A549 (cell line): ENCODE measurements around the gene CNKSR2. TPM values are rescaled to one million over a fixed set of nuclear protein-coding genes. Genes with fewer than 3 reads are reported as not detected.
A peak's percentile ranks its signal among the peaks of the same experiment; 100 is the strongest.

ENCODE experiments used
- ATAC-seq, 2 experiments: fragments of 200-7000 bp in 1 of 2; fragments of >200 bp in 1 of 2; cut with Nextera tagmentation in 1 of 2; cut with Tn5 transposase in 1 of 2; 3 replicates each; pipeline versions ENCODE4 v1.8.0 to v1.9.1; 2018 to 2020; ENCODE audit warnings: mild to moderate bottlenecking in 1 of 2, moderate library complexity in 1 of 2
- CTCF ChIA-PET: fragments of 300-600 bp; sonication (Branson Sonifier 250); formaldehyde crosslinking; extraction: SDS; loops from one replicate; lab custom pipeline; 2021; ENCODE audit warnings: antibody characterized with exemption, inconsistent platforms; lab: Yijun Ruan, JAX
- POLR2A ChIA-PET: fragments of 350-600 bp; formaldehyde crosslinking; extraction: SDS; loops from one replicate; lab custom pipeline; 2021; ENCODE audit warnings: antibody characterized with exemption, inconsistent platforms; lab: Yijun Ruan, JAX
- DNase-seq, 2 experiments: peaks; one replicate each; pipeline versions ENCODE4 v3.0.0 to v3.0.0-alpha.2; 2011 to 2016; ENCODE audit warnings: low read depth in 1 of 2, low spot score in 1 of 2
- FAIRE-seq: peaks from 2 replicates; lab custom pipeline; 2011; peaks lifted over from hg19 to GRCh38; lab: Jason Lieb, UNC
- H3K27ac ChIP-seq, 2 experiments: fragments of >200 bp; sonication (Bioruptor Twin); formaldehyde crosslinking; 3 replicates each; pipeline ENCODE4 v1.5.1; 2016 to 2017
- H3K4me1 ChIP-seq: fragments of >200 bp; sonication (Bioruptor Twin); formaldehyde crosslinking; 3 replicates; pipeline ENCODE4 v1.6.1; 2016
- H3K4me2 ChIP-seq: fragments of >200 bp; sonication (Bioruptor Twin); formaldehyde crosslinking; 3 replicates; pipeline ENCODE4 v1.6.1; 2016
- H3K4me3 ChIP-seq: fragments of >200 bp; sonication (Bioruptor Twin); formaldehyde crosslinking; 3 replicates; pipeline ENCODE4 v1.5.1; 2016
- H3K9me3 ChIP-seq: fragments of >200 bp; sonication (Bioruptor Twin); formaldehyde crosslinking; 3 replicates; pipeline ENCODE4 v1.6.1; 2016
- CBX8 ChIP-seq: fragments of 200-600 bp; sonication (generic); IDR thresholded peaks from 2 replicates; pipeline ENCODE4 v1.6.1; 2016
- CEBPB ChIP-seq, 2 experiments: fragments of >200 bp in 1 of 2; sonication (Bioruptor Twin) in 1 of 2; formaldehyde crosslinking in 1 of 2; IDR thresholded peaks; 2 replicates each; pipeline ENCODE4 v1.6.1; 2012 to 2016
- CHD2 ChIP-seq: fragments of 150-350 bp; IDR thresholded peaks from 2 replicates; pipeline ENCODE4 v1.6.1; 2014; ENCODE audit warnings: low read length; ENCODE audit not compliant: partially characterized antibody
- EHF ChIP-seq: fragments of 250-450 bp; sonication (Bioruptor Pico); IDR thresholded peaks from 2 replicates; pipeline ENCODE4 v1.5.0; 2020; ENCODE audit warnings: mild to moderate bottlenecking
- EHMT2 ChIP-seq: fragments of 200-600 bp; sonication (generic); IDR thresholded peaks from 2 replicates; pipeline ENCODE4 v1.6.1; 2016; ENCODE audit warnings: antibody characterized with exemption, low read depth, mild to moderate bottlenecking, moderate library complexity
- ESRRA ChIP-seq: fragments of 150-350 bp; IDR thresholded peaks from 2 replicates; pipeline ENCODE4 v1.6.1; 2014; ENCODE audit warnings: mild to moderate bottlenecking, low read length, borderline replicate concordance
- FOSL2 ChIP-seq, 2 experiments: fragments of 450-650 bp in 1 of 2; fragments of >200 bp in 1 of 2; sonication (Bioruptor Twin) in 1 of 2; formaldehyde crosslinking; IDR thresholded peaks; 2 replicates each; pipeline versions ENCODE4 v1.5.0 to v1.6.1; 2016 to 2020; ENCODE audit warnings: mild to moderate bottlenecking in 1 of 2, moderate library complexity in 1 of 2
- FOXS1 ChIP-seq: fragments of 250-450 bp; sonication (Bioruptor Pico); IDR thresholded peaks from 2 replicates; pipeline ENCODE4 v1.5.0; 2020; ENCODE audit warnings: mild to moderate bottlenecking, moderate library complexity
- GATA3 ChIP-seq: IDR thresholded peaks from 2 replicates; pipeline ENCODE4 v1.6.1; 2012; ENCODE audit warnings: borderline replicate concordance
- HDAC2 ChIP-seq: fragments of 200-600 bp; sonication (generic); IDR thresholded peaks from 2 replicates; pipeline ENCODE4 v1.6.1; 2016
- HEYL ChIP-seq: fragments of 250-450 bp; sonication (Bioruptor Pico); IDR thresholded peaks from 2 replicates; pipeline ENCODE4 v1.8.0; 2021; ENCODE audit warnings: mild to moderate bottlenecking, moderate library complexity
- HOXB5 ChIP-seq: fragments of 250-450 bp; sonication (Bioruptor Pico); IDR thresholded peaks from 2 replicates; pipeline ENCODE4 v1.5.0; 2020; ENCODE audit warnings: mild to moderate bottlenecking, moderate library complexity
- JUN ChIP-seq, 2 experiments: fragments of >200 bp; sonication (Bioruptor Twin); formaldehyde crosslinking; IDR thresholded peaks; 2 replicates in 1 of 2; 3 replicates in 1 of 2; pipeline ENCODE4 v1.6.1; 2016 to 2017
- KDM5A ChIP-seq: fragments of 200-600 bp; sonication (generic); IDR thresholded peaks from 2 replicates; pipeline ENCODE4 v1.6.1; 2016; ENCODE audit warnings: antibody characterized with exemption, mild to moderate bottlenecking
- MAZ ChIP-seq: fragments of 150-350 bp; IDR thresholded peaks from 2 replicates; pipeline ENCODE4 v1.6.1; 2014; ENCODE audit warnings: antibody characterized with exemption, low read depth, low read length, borderline replicate concordance
- MYC ChIP-seq: IDR thresholded peaks from 2 replicates; pipeline ENCODE4 v1.6.1; 2012; ENCODE audit warnings: mild to moderate bottlenecking, inconsistent platforms, low read length, improper control_type of control experiment, borderline replicate concordance
- NFE2L2 ChIP-seq: fragments of 150-350 bp; conservative IDR thresholded peaks from 2 replicates; pipeline ENCODE4 v1.6.1; 2014; ENCODE audit warnings: low read length
- PHF8 ChIP-seq: fragments of 200-600 bp; sonication (generic); IDR thresholded peaks from 2 replicates; pipeline ENCODE4 v1.6.1; 2016; ENCODE audit warnings: low read depth, mild to moderate bottlenecking, antibody characterized with exemption, moderate library complexity, borderline replicate concordance
- RFX5 ChIP-seq: fragments of 450-650 bp; IDR thresholded peaks from 2 replicates; pipeline ENCODE4 v1.7.1; 2014; ENCODE audit warnings: antibody characterized with exemption, mild to moderate bottlenecking, moderate library complexity
- RNF2 ChIP-seq: fragments of 200-600 bp; sonication (generic); IDR thresholded peaks from 2 replicates; pipeline ENCODE4 v1.6.1; 2016; ENCODE audit warnings: low read depth, mild to moderate bottlenecking, antibody characterized with exemption, moderate library complexity, borderline replicate concordance
- SMC3 ChIP-seq: fragments of >200 bp; sonication (Bioruptor Twin); formaldehyde crosslinking; IDR thresholded peaks from 3 replicates; pipeline ENCODE4 v1.6.1; 2018; ENCODE audit warnings: inconsistent platforms
- SREBF2 ChIP-seq: fragments of 450-650 bp; IDR thresholded peaks from 2 replicates; pipeline ENCODE4 v1.6.1; 2014; ENCODE audit warnings: mild to moderate bottlenecking, moderate library complexity
- TFCP2L1 ChIP-seq: fragments of 250-450 bp; sonication (Bioruptor Pico); IDR thresholded peaks from 2 replicates; pipeline ENCODE4 v1.5.0; 2021; ENCODE audit warnings: mild to moderate bottlenecking
- TP53 ChIP-seq: fragments of 250-450 bp; sonication (Bioruptor Pico); IDR thresholded peaks from 2 replicates; pipeline ENCODE4 v1.5.0; 2021; ENCODE audit warnings: mild to moderate bottlenecking, moderate library complexity
- ZC3H11A ChIP-seq: fragments of 450-650 bp; IDR thresholded peaks from 2 replicates; pipeline ENCODE4 v1.6.1; 2014; ENCODE audit warnings: antibody characterized with exemption, mild to moderate bottlenecking
- ZSCAN20 ChIP-seq: fragments of 250-450 bp; sonication (Bioruptor Pico); IDR thresholded peaks from 2 replicates; pipeline ENCODE4 v1.8.0; 2022; ENCODE audit warnings: mild to moderate bottlenecking, moderate library complexity
- WGBS: methylation state at CpG from one replicate; pipeline ENCODE4 v1.1.6; 2017; ENCODE audit errors: missing lambda C conversion rate; 5-methylcytosine and 5-hydroxymethylcytosine counted together
- polyA plus RNA-seq, 4 experiments: library from polyadenylated mRNA; depleted of rRNA in 3 of 4; stranded (reverse); fragments of >200 nt; fragmentation: RNase III in 1 of 4; extraction: RNeasy Plus Mini Kit Qiagen cat#74134 plus additional on column Dnase treatment in 1 of 4; gene quantifications; 2 replicates in 3 of 4; 3 replicates in 1 of 4; pipeline ENCODE4 v1.2.3, GENCODE V29; 2011 to 2017
- TF ChIP-seq, protein P1 (sequence below): fragments of 250-450 bp; sonication (Bioruptor Pico); IDR thresholded peaks from 2 replicates; pipeline ENCODE4 v1.5.0; 2020; ENCODE audit warnings: low read depth, mild to moderate bottlenecking, moderate library complexity
- TF ChIP-seq, protein P2 (sequence below): IDR thresholded peaks from 2 replicates; pipeline ENCODE4 v1.6.1; 2012
- TF ChIP-seq, protein P3 (sequence below): fragments of 200-600 bp; sonication (generic); IDR thresholded peaks from 2 replicates; pipeline ENCODE4 v1.6.1; 2016; ENCODE audit warnings: antibody characterized with exemption, mild to moderate bottlenecking, moderate library complexity

Gene CNKSR2
- polyA plus RNA-seq, 2 of the 4 experiments (the other 2 are of a cell fraction), result 5.8 to 11.4 TPM

DNA sequence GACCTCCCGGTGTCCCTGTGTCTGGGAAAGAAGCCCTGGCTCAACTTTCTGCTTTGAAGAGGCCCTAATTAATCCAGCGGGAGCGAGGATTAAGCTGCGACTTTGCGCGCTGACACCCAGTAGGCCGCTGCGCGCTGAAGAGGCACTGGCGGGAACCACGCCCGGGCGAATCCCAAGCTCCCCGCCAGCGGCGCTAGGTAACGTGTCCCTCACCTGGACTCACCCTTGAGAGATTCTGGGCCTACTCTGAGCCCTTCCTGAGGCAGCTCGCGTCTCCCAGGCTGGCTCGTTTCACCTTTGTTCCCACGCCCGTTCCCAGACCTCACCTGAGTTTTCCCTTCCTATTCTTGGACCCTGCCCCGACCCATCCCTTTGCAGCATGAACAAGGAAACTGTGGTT is 284.5 kb downstream of the CNKSR2 start:
- H3K4me1 ChIP-seq, result no peaks in the 10 kb centered on the region
- H3K4me3 ChIP-seq, result no peak overlapping the region
- POLR2A ChIA-PET, result no interaction called here
- no peak overlapping the region for H3K27ac ChIP-seq
- DNase-seq (no peak), FAIRE-seq (no peak), ATAC-seq (no peak)
- WGBS, result 84% methylated on average over 17 of the region's 23 CpGs
- H3K4me2 ChIP-seq, result no peak overlapping the region
- H3K9me3 ChIP-seq, result no peaks in the 10 kb centered on the region
- TF ChIP-seq CEBPB (IDR thresholded peaks at IDR 0.05), result no peak
- no peak for TF ChIP-seq HDAC2
- no peak for TF ChIP-seq TFCP2L1 (CRISPR knock-in tag)
- TF ChIP-seq CBX8, result no peak
- no peak for TF ChIP-seq RFX5
- TF ChIP-seq FOSL2 (IDR thresholded peaks at IDR 0.05), result no peak
- no peak for TF ChIP-seq FOSL2 (CRISPR knock-in tag; IDR thresholded peaks at IDR 0.05)
- no peak for TF ChIP-seq GATA3
- TF ChIP-seq, protein P1, sequence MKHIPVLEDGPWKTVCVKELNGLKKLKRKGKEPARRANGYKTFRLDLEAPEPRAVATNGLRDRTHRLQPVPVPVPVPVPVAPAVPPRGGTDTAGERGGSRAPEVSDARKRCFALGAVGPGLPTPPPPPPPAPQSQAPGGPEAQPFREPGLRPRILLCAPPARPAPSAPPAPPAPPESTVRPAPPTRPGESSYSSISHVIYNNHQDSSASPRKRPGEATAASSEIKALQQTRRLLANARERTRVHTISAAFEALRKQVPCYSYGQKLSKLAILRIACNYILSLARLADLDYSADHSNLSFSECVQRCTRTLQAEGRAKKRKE (CRISPR knock-in tag), result no peak
- TF ChIP-seq SREBF2, result no peak
- TF ChIP-seq, protein P2, sequence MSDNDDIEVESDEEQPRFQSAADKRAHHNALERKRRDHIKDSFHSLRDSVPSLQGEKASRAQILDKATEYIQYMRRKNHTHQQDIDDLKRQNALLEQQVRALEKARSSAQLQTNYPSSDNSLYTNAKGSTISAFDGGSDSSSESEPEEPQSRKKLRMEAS, result no peak
- TF ChIP-seq JUN (IDR thresholded peaks at IDR 0.05), result no peak
- TF ChIP-seq ESRRA, result no peak
- TF ChIP-seq, all 56 proteins: peak for 0
- CTCF ChIA-PET, result no interaction called here

DNA sequence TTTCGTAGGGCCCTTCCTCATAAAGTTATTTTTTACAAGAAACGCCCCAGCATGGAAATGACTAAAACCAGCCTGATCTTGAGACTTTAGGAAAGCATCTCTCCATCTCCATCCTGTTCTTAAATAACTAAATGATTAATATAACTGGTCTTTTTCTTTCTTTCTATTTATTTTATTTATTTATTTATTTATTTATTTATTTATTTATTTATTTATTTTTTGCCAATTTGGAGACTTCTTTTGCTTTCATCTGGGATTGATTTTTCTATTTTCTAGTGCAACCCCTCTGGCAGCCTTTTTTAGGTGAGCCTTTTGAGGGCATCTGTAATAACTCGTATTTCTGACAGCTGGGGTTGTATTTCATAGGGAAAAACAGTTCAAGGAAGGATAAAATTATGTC is 285.1 kb downstream of the CNKSR2 start:
- FAIRE-seq, result no peak
- Histone ChIP-seq H3K27ac (no peak overlapping the region), H3K4me1 (no peaks in the 10 kb centered on the region), H3K4me2 (no peak overlapping the region), H3K4me3 (no peak overlapping the region), H3K9me3 (no peaks in the 10 kb centered on the region)
- peak; percentile 34; the same call in 1 of the 2 replicates for TF ChIP-seq ZC3H11A
- no peak for TF ChIP-seq PHF8
- ChIA-PET CTCF (no interaction called here), POLR2A (no interaction called here)
- ATAC-seq, result no peak
- no peak for DNase-seq
- 61% methylated on average over 3 of the region's 3 CpGs for WGBS

DNA sequence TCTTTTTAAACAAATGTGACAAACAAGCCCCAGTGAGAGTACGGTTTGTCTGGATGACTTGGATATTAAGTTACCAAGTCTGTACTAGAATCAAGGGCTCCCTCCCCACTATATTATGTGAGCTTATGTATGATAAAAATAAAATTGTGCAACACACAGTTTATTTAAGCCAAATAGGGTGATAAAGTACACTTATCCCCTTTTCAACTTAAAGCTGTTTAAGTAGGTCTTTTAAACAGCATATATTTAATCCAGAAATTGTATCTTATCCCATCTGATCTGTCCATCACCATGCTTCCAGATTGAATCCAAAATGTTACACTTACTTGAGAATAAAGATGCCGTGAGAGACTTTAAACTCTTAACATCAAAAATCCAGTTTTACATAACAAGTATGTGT is 285.9 kb downstream of the CNKSR2 start:
- CTCF ChIA-PET, result no interaction called here
- no peak for TF ChIP-seq MYC
- TF ChIP-seq, all 56 proteins: peak for 0
- ATAC-seq (no peak), FAIRE-seq (peak; percentile 97), DNase-seq (no peak)
- no peaks in the 10 kb centered on the region for H3K9me3 ChIP-seq
- no peak overlapping the region for H3K4me2 ChIP-seq
- no peaks in the 10 kb centered on the region for H3K4me1 ChIP-seq
- POLR2A ChIA-PET, result no interaction called here
- WGBS, result 88% methylated on average over 2 of the region's 2 CpGs
- no peak overlapping the region for H3K4me3 ChIP-seq
- H3K27ac ChIP-seq, result no peak overlapping the region

DNA sequence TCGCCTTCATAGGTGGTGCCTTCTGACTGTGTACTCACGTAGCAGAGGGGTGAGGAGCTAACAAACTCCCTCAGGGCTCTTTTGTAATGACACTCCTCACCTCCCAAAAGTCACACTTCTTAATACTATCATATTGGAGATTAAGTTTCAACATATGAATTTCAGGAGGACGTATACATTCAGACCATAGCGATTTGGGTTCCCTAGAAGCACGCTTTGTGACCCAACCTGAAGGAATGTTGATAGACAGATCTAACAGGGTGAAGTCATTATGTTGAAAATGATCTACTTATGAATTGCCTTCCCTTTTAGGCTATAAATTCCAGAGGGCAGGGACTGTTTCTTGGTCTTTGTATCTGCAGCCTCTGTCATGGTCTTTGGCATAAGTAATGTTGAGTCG is 287.1 kb downstream of the CNKSR2 start:
- no peak overlapping the region for H3K4me2 ChIP-seq
- no peaks in the 10 kb centered on the region for H3K9me3 ChIP-seq
- ChIA-PET CTCF (no interaction called here), POLR2A (no interaction called here)
- H3K4me1 ChIP-seq, result no peaks in the 10 kb centered on the region
- no peak overlapping the region for H3K27ac ChIP-seq
- DNase-seq, result no peak
- TF ChIP-seq, protein P3, sequence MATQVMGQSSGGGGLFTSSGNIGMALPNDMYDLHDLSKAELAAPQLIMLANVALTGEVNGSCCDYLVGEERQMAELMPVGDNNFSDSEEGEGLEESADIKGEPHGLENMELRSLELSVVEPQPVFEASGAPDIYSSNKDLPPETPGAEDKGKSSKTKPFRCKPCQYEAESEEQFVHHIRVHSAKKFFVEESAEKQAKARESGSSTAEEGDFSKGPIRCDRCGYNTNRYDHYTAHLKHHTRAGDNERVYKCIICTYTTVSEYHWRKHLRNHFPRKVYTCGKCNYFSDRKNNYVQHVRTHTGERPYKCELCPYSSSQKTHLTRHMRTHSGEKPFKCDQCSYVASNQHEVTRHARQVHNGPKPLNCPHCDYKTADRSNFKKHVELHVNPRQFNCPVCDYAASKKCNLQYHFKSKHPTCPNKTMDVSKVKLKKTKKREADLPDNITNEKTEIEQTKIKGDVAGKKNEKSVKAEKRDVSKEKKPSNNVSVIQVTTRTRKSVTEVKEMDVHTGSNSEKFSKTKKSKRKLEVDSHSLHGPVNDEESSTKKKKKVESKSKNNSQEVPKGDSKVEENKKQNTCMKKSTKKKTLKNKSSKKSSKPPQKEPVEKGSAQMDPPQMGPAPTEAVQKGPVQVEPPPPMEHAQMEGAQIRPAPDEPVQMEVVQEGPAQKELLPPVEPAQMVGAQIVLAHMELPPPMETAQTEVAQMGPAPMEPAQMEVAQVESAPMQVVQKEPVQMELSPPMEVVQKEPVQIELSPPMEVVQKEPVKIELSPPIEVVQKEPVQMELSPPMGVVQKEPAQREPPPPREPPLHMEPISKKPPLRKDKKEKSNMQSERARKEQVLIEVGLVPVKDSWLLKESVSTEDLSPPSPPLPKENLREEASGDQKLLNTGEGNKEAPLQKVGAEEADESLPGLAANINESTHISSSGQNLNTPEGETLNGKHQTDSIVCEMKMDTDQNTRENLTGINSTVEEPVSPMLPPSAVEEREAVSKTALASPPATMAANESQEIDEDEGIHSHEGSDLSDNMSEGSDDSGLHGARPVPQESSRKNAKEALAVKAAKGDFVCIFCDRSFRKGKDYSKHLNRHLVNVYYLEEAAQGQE, result no peak
- TF ChIP-seq CEBPB (IDR thresholded peaks at IDR 0.05) (no peak), HOXB5 (CRISPR knock-in tag) (no peak), NFE2L2 (no peak), PHF8 (no peak), TP53 (CRISPR knock-in tag) (no peak), FOSL2 (IDR thresholded peaks at IDR 0.05) (no peak), FOSL2 (CRISPR knock-in tag; IDR thresholded peaks at IDR 0.05) (no peak), EHF (CRISPR knock-in tag) (no peak), EHMT2 (no peak), CHD2 (no peak), ZSCAN20 (no peak), MAZ (no peak), RNF2 (no peak), TFCP2L1 (CRISPR knock-in tag) (no peak), SMC3 (no peak), FOXS1 (CRISPR knock-in tag) (no peak), HEYL (no peak), KDM5A (no peak)
- WGBS, result 61% methylated on average over 6 of the region's 6 CpGs
- H3K4me3 ChIP-seq, result no peak overlapping the region
- no peak for ATAC-seq
- FAIRE-seq, result peak; percentile 93
